Cardiac fibroblast (primary cell): Measurements from ENCODE around the gene PCNX2.

Experiments used
- DNase-seq, 2 donors: peaks; one replicate each; pipeline versions ENCODE4 v3.0.0 to v3.0.0-alpha.2; 2010; ENCODE audit warnings: low read depth in 2 of 2
- H3K4me3 ChIP-seq, 2 donors: replicated peaks in 1 of 2; 1 replicate in 1 of 2; 2 replicates in 1 of 2; pipeline ENCODE4 v1.5.1; 2011; ENCODE audit warnings: low read depth in 2 of 2, low read length in 2 of 2, mild to moderate bottlenecking in 2 of 2, moderate library complexity in 1 of 2
- CTCF ChIP-seq: IDR thresholded peaks from one replicate; pipeline ENCODE4 v1.5.1; 2011; ENCODE audit warnings: low read depth, mild to moderate bottlenecking, low read length, inconsistent platforms

PCNX2 gene

GRCh38 chr1:233252441-233252840 lies 43.1 kb downstream of the PCNX2 start:
- DNase-seq, result peak in 1 of 2 donors; percentile 33
- H3K4me3 ChIP-seq, result no peak overlapping the region
- no peak for TF ChIP-seq CTCF

- no peak for TF ChIP-seq CTCF
- H3K4me3 ChIP-seq, result no peak overlapping the region
- DNase-seq, result no peak
These were observed 44.3 kb downstream of the PCNX2 start for GRCh38 chr1:233251201-233251720.

GRCh38 chr1:233248014-233248413 lies 47.5 kb downstream of the PCNX2 start:
- TF ChIP-seq CTCF, result no peak
- H3K4me3 ChIP-seq, result no peak overlapping the region
- no peak for DNase-seq

- H3K4me3 ChIP-seq, result no peak overlapping the region
- TF ChIP-seq CTCF, result no peak
- no peak for DNase-seq
These were observed 48.6 kb downstream of the PCNX2 start for GRCh38 chr1:233246965-233247364.

GRCh38 chr1:233245191-233245765 lies 50.2 kb downstream of the PCNX2 start:
- no peak for TF ChIP-seq CTCF
- DNase-seq, result no peak
- no peak overlapping the region for H3K4me3 ChIP-seq

- DNase-seq, result peak in 1 of 2 donors; percentile 66
- no peak overlapping the region for H3K4me3 ChIP-seq
- TF ChIP-seq CTCF, result no peak
These were observed 51.3 kb downstream of the PCNX2 start for GRCh38 chr1:233244183-233244582.
